ENCODE measurements around the gene RTN4RL1.

Gene RTN4RL1

DNA sequence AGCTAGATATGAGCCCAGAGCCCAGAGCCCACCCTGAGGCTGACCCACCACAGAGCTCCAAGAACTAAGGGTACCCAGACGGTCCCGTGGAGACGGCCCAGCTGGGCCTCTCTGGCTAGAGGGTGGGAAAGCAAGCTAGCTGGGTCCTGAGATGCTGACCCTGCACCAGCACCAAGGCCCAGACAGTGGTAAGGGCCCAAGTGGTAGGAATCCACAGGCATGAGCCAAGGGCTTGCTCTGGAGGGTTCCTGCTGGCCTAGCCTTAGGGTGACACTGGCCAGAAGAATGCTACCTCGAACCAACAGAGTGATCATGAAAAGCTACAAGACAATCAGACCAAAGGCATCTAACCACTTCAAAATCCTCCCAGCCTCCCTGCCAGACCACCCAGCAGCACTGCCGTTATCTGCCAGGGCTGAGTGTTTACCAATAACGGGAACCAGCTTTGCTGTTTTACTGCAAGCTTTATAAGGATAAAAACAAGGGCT lies 42.9 kb upstream of the RTN4RL1 start:
- no peak overlapping the region for H3K4me3 ChIP-seq (ENCODE audit: insufficient read depth, low read length, poor library complexity, severe bottlenecking)
- no peaks in the 10 kb centered on the region for H3K27me3 ChIP-seq (ENCODE audit: low read length)
- no peak overlapping the region for H3K9ac ChIP-seq (ENCODE audit: low read length)
- no peaks in the 10 kb centered on the region for H3K36me3 ChIP-seq (ENCODE audit: low read length)
- H4K20me1 ChIP-seq (ENCODE audit: low read depth, low read length), result no peaks in the 10 kb centered on the region
- no peaks in the 10 kb centered on the region for H3K79me2 ChIP-seq (ENCODE audit: insufficient read depth, low read length)
- H3K27ac ChIP-seq (ENCODE audit: low read depth, low read length), result no peak overlapping the region
- H2AFZ ChIP-seq (ENCODE audit: low read depth, low read length, severe bottlenecking), result no peak overlapping the region
- TF ChIP-seq EZH2phosphoT487 (conservative IDR thresholded peaks at IDR 0.05; ENCODE audit: low read length), result no peak
- TF ChIP-seq, protein P1, sequence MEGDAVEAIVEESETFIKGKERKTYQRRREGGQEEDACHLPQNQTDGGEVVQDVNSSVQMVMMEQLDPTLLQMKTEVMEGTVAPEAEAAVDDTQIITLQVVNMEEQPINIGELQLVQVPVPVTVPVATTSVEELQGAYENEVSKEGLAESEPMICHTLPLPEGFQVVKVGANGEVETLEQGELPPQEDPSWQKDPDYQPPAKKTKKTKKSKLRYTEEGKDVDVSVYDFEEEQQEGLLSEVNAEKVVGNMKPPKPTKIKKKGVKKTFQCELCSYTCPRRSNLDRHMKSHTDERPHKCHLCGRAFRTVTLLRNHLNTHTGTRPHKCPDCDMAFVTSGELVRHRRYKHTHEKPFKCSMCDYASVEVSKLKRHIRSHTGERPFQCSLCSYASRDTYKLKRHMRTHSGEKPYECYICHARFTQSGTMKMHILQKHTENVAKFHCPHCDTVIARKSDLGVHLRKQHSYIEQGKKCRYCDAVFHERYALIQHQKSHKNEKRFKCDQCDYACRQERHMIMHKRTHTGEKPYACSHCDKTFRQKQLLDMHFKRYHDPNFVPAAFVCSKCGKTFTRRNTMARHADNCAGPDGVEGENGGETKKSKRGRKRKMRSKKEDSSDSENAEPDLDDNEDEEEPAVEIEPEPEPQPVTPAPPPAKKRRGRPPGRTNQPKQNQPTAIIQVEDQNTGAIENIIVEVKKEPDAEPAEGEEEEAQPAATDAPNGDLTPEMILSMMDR (IDR thresholded peaks at IDR 0.05; ENCODE audit: insufficient read depth, low read length, poor library complexity, severe bottlenecking), result no peak
- H3K9me2 ChIP-seq (replicated peaks; ENCODE audit: insufficient read depth, low read length), result no peaks in the 10 kb centered on the region
- H3K4me2 ChIP-seq (ENCODE audit: low read depth, low read length, poor library complexity, severe bottlenecking), result no peak overlapping the region
- no peaks in the 10 kb centered on the region for H3F3A ChIP-seq (ENCODE audit: insufficient read depth)
- no peaks in the 10 kb centered on the region for H3K9me3 ChIP-seq (ENCODE audit: insufficient read depth, low read length)

DNA sequence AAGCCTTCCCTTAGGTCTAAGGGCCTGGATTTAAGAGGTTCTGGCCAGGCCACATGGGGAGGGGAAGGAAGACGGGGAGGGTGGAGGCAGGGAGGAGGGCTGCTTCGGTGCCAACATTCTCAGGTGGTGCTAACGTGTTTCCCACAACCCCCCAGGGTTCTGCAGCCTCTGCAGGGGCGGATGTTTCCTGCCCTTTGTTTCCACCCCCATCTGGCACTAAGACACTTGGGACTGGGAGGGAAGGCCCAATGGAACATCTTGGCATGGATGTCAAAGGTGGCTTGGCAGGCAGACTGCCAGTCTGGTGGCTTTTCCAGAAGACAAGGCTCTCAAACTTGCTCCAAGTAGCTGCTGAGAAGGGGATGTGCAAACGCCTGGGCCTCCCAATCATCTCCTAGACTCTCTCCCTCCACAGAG lies 42.5 kb upstream of the RTN4RL1 start:
- Histone ChIP-seq H3K4me3 (ENCODE audit: insufficient read depth, low read length, poor library complexity, severe bottlenecking) (no peak overlapping the region), H3K27ac (ENCODE audit: low read depth, low read length) (no peak overlapping the region), H3K79me2 (ENCODE audit: insufficient read depth, low read length) (no peaks in the 10 kb centered on the region), H3K4me2 (ENCODE audit: low read depth, low read length, poor library complexity, severe bottlenecking) (no peak overlapping the region), H3K9ac (ENCODE audit: low read length) (no peak overlapping the region), H3F3A (ENCODE audit: insufficient read depth) (no peaks in the 10 kb centered on the region), H3K9me3 (ENCODE audit: insufficient read depth, low read length) (no peaks in the 10 kb centered on the region), H3K36me3 (ENCODE audit: low read length) (no peaks in the 10 kb centered on the region), H4K20me1 (ENCODE audit: low read depth, low read length) (no peaks in the 10 kb centered on the region), H2AFZ (ENCODE audit: low read depth, low read length, severe bottlenecking) (no peak overlapping the region), H3K27me3 (ENCODE audit: low read length) (no peaks in the 10 kb centered on the region), H3K9me2 (replicated peaks; ENCODE audit: insufficient read depth, low read length) (no peaks in the 10 kb centered on the region)
- no peak for TF ChIP-seq EZH2phosphoT487 (conservative IDR thresholded peaks at IDR 0.05; ENCODE audit: low read length)
- TF ChIP-seq, protein P1 (IDR thresholded peaks at IDR 0.05; ENCODE audit: insufficient read depth, low read length, poor library complexity, severe bottlenecking), result no peak

GRCh38 chr17:2067048-2067561 lies 42.0 kb upstream of the RTN4RL1 start:
- H3K9ac ChIP-seq (ENCODE audit: low read length), result no peak overlapping the region
- no peak overlapping the region for H3K27ac ChIP-seq (ENCODE audit: low read depth, low read length)
- H3K4me3 ChIP-seq (ENCODE audit: insufficient read depth, low read length, poor library complexity, severe bottlenecking), result no peak overlapping the region
- no peaks in the 10 kb centered on the region for H4K20me1 ChIP-seq (ENCODE audit: low read depth, low read length)
- H3K36me3 ChIP-seq (ENCODE audit: low read length), result no peaks in the 10 kb centered on the region
- H3K79me2 ChIP-seq (ENCODE audit: insufficient read depth, low read length), result no peaks in the 10 kb centered on the region
- no peaks in the 10 kb centered on the region for H3F3A ChIP-seq (ENCODE audit: insufficient read depth)
- H3K4me2 ChIP-seq (ENCODE audit: low read depth, low read length, poor library complexity, severe bottlenecking), result no peak overlapping the region
- H3K9me3 ChIP-seq (ENCODE audit: insufficient read depth, low read length), result no peaks in the 10 kb centered on the region
- no peaks in the 10 kb centered on the region for H3K27me3 ChIP-seq (ENCODE audit: low read length)
- no peaks in the 10 kb centered on the region for H3K9me2 ChIP-seq (replicated peaks; ENCODE audit: insufficient read depth, low read length)
- no peak overlapping the region for H2AFZ ChIP-seq (ENCODE audit: low read depth, low read length, severe bottlenecking)
- TF ChIP-seq EZH2phosphoT487 (conservative IDR thresholded peaks at IDR 0.05; ENCODE audit: low read length), result no peak
- TF ChIP-seq, protein P1 (IDR thresholded peaks at IDR 0.05; ENCODE audit: insufficient read depth, low read length, poor library complexity, severe bottlenecking), result no peak

Measured in SU-DHL-6 (cell line).